ENCODE data around the gene FBXO7. TPM values are rescaled to one million over a fixed set of nuclear protein-coding genes. Genes with fewer than 3 reads are reported as not detected.

The FBXO7 gene
- total and polyA plus RNA-seq, 2 experiments from 2014 or later = 38.6 to 68.5 TPM

- Histone ChIP-seq H3K4me2 (no peak overlapping the region), H3K9me2 (ENCODE audit: insufficient read depth) (no peaks in the 10 kb centered on the region), H3K4me3 (no peak overlapping the region), H3K4me1 (ENCODE audit: insufficient read depth) (no peaks in the 10 kb centered on the region), H4K20me1 (replicated peaks; ENCODE audit: insufficient read depth) (no peaks in the 10 kb centered on the region), H2AFZ (no peak overlapping the region), H3K27me3 (ENCODE audit: insufficient read depth) (peaks cover 34% of the 10 kb centered on the region; the same call in 1 of the 2 replicates), H3K79me2 (replicated peaks; ENCODE audit: insufficient read depth) (no peaks in the 10 kb centered on the region), H3K27ac (ENCODE audit: low read depth) (no peak overlapping the region), H3K36me3 (ENCODE audit: insufficient read depth) (no peaks in the 10 kb centered on the region), H3F3A (replicated peaks; ENCODE audit: low read depth) (no peaks in the 10 kb centered on the region)
- TF ChIP-seq ZNF331 (CRISPR knock-in tag; IDR thresholded peaks at IDR 0.05; ENCODE audit: low read depth) = no peak
- no peak overlapping the region for H3K27ac Mint-ChIP-seq
- peaks cover 4% of the 10 kb centered on the region; the same call in 2 of the 3 replicates for H3K4me1 Mint-ChIP-seq
- no peaks in the 10 kb centered on the region for H3K36me3 Mint-ChIP-seq (ENCODE audit: low read depth)
- H3K9me3 Mint-ChIP-seq = no peaks in the 10 kb centered on the region
- peaks cover 4% of the 10 kb centered on the region for H3K27me3 Mint-ChIP-seq (ENCODE audit: insufficient read depth, low read depth, poor library complexity)
- ATAC-seq (no peak), DNase-seq (ENCODE audit: low spot score) (no peak)
- no peak overlapping the region for H3K4me3 Mint-ChIP-seq
Observed at GRCh38 chr22:32469799-32470212, 4.8 kb upstream of the FBXO7 start.

DNA sequence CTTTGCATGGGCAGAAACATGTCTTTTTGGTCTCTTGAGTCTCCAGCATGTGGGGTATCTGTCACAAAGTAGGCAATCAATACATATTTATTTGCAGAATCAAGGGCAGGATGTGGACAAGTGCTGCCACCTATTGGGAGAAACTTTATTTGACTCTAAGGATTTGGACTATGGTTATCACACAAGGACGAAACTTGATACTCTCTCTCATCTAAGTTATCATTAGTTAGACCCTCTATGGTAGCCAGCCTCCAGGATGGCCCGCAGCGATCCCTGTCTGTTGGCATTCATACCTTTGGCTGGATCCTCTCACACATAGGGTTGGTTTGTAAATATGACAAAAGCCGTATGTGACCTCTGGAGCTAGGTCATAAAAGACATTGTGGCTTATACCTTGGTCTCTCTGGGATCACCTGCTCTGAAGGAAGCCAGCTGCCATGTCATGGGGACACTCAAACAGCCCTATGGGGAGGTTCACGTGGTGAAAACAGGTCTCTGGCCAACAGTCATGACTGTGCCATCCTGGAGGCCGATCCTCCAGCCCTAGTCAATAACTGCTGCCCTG lies 1.1 kb upstream of the FBXO7 start:
- Histone ChIP-seq H3K4me2 (peak overlapping the region; percentile 80), H2AFZ (peak overlapping the region; percentile 99), H4K20me1 (replicated peaks; ENCODE audit: insufficient read depth) (peaks cover 17% of the 10 kb centered on the region; the same call in 1 of the 2 replicates), H3K27ac (ENCODE audit: low read depth) (no peak overlapping the region), H3K36me3 (ENCODE audit: insufficient read depth) (no peaks in the 10 kb centered on the region), H3K79me2 (replicated peaks; ENCODE audit: insufficient read depth) (peaks cover 32% of the 10 kb centered on the region), H3K4me3 (peak overlapping the region; percentile 65), H3K27me3 (ENCODE audit: insufficient read depth) (0 out of 2 replicates have a peak, but pooled peaks cover 2% of the 10 kb centered on the region), H3F3A (replicated peaks; ENCODE audit: low read depth) (no peaks in the 10 kb centered on the region), H3K4me1 (ENCODE audit: insufficient read depth) (peaks cover 12% of the 10 kb centered on the region; the same call in 1 of the 2 replicates), H3K9me2 (ENCODE audit: insufficient read depth) (no peaks in the 10 kb centered on the region)
- DNase-seq (ENCODE audit: low spot score) (peak; percentile 83), ATAC-seq (peak; percentile 13)
- Mint-ChIP-seq H3K4me3 (peak overlapping the region; percentile 81), H3K27me3 (ENCODE audit: insufficient read depth, low read depth, poor library complexity) (peaks cover 6% of the 10 kb centered on the region), H3K36me3 (ENCODE audit: low read depth) (no peaks in the 10 kb centered on the region), H3K27ac (no peak overlapping the region), H3K9me3 (no peaks in the 10 kb centered on the region), H3K4me1 (peaks cover 4% of the 10 kb centered on the region; the same call in 2 of the 3 replicates)
- no peak for TF ChIP-seq REST (IDR thresholded peaks at IDR 0.05; ENCODE audit: unreplicated experiment)
- TF ChIP-seq, protein P1, sequence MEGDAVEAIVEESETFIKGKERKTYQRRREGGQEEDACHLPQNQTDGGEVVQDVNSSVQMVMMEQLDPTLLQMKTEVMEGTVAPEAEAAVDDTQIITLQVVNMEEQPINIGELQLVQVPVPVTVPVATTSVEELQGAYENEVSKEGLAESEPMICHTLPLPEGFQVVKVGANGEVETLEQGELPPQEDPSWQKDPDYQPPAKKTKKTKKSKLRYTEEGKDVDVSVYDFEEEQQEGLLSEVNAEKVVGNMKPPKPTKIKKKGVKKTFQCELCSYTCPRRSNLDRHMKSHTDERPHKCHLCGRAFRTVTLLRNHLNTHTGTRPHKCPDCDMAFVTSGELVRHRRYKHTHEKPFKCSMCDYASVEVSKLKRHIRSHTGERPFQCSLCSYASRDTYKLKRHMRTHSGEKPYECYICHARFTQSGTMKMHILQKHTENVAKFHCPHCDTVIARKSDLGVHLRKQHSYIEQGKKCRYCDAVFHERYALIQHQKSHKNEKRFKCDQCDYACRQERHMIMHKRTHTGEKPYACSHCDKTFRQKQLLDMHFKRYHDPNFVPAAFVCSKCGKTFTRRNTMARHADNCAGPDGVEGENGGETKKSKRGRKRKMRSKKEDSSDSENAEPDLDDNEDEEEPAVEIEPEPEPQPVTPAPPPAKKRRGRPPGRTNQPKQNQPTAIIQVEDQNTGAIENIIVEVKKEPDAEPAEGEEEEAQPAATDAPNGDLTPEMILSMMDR (conservative IDR thresholded peaks at IDR 0.05; ENCODE audit: low read depth in 2 of 2) = peak; percentile 75 to 78
